ENCODE results near the gene SLC26A1.

The SLC26A1 gene

DNA sequence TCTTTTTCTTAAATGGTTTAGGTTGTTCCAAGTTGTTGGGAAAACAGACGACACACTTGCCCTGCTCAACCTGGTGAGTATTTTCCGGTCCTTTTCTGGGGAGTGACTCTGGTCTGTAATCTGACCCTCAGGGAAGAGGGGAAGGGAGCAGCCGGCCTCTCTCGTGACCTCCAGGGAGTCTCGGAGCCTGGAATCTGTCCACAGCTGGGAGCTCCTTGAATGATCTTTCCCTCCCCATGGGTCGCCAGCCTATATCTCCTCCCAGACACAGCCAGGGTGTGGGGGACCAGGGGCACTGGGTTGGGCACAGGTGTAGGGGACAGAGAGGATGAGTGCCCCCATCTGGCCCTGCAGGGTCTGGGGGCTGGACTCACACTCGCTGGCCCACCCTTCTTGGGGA, 42.0 kb downstream of the SLC26A1 start:
- H3K4ac ChIP-seq (ENCODE audit: low read depth, low read length) = no peak overlapping the region
- H4K12ac ChIP-seq (ENCODE audit: low read depth, low read length) = no peak overlapping the region
- H4K8ac ChIP-seq (ENCODE audit: low read depth, low read length) = no peak overlapping the region
- no peak overlapping the region for H3K9ac ChIP-seq (ENCODE audit: low read length)
- no CpG with 5 or more reads among the region's 7 CpGs for WGBS (ENCODE audit: extremely low coverage, insufficient coverage, insufficient read length)
- peaks cover 3 to 9% of the 10 kb centered on the region in 2 experiments for H3K4me1 ChIP-seq (ENCODE audit: control insufficient read depth in 1 of 2, insufficient read depth in 2 of 2, low read length in 2 of 2)
- peaks cover 0 to 9% of the 10 kb centered on the region in 2 experiments for H3K36me3 ChIP-seq (ENCODE audit: control insufficient read depth in 1 of 2, insufficient read depth in 2 of 2, low read length in 2 of 2)
- H3K4me3 ChIP-seq (ENCODE audit: low read depth, low read length) = no peak overlapping the region
- no peak overlapping the region for H4K91ac ChIP-seq (ENCODE audit: low read depth, low read length)
- no peak overlapping the region for H3K23ac ChIP-seq (ENCODE audit: low read length)
- H3K9me3 ChIP-seq (ENCODE audit: insufficient read depth, low read depth, low read length) = no peaks in the 10 kb centered on the region
- no peak overlapping the region for H3K14ac ChIP-seq (ENCODE audit: low read length)
- no peaks in the 10 kb centered on the region for H3K79me1 ChIP-seq (ENCODE audit: low read length)
- no peak overlapping the region for H3K27ac ChIP-seq (ENCODE audit: low read depth, low read length)
- H2AFZ ChIP-seq (ENCODE audit: insufficient read depth, low read length, poor library complexity) = no peak overlapping the region
- no peak overlapping the region for H2BK5ac ChIP-seq (ENCODE audit: low read depth, low read length, poor library complexity)
- no peak overlapping the region for H2AK5ac ChIP-seq (ENCODE audit: low read length)
- H3K27me3 ChIP-seq (ENCODE audit: insufficient read depth, low read length) = no peaks in the 10 kb centered on the region
- no peak for DNase-seq
- H3K4me2 ChIP-seq (ENCODE audit: low read length) = no peak overlapping the region
- H3K18ac ChIP-seq (ENCODE audit: low read length) = no peak overlapping the region
- no peak overlapping the region for H2BK12ac ChIP-seq (ENCODE audit: low read length)
- no peaks in the 10 kb centered on the region for H3K79me2 ChIP-seq (ENCODE audit: control insufficient read depth, insufficient read depth, low read length, poor library complexity)
- no peak overlapping the region for H2BK120ac ChIP-seq (ENCODE audit: insufficient read depth, low read length, poor library complexity)

DNA sequence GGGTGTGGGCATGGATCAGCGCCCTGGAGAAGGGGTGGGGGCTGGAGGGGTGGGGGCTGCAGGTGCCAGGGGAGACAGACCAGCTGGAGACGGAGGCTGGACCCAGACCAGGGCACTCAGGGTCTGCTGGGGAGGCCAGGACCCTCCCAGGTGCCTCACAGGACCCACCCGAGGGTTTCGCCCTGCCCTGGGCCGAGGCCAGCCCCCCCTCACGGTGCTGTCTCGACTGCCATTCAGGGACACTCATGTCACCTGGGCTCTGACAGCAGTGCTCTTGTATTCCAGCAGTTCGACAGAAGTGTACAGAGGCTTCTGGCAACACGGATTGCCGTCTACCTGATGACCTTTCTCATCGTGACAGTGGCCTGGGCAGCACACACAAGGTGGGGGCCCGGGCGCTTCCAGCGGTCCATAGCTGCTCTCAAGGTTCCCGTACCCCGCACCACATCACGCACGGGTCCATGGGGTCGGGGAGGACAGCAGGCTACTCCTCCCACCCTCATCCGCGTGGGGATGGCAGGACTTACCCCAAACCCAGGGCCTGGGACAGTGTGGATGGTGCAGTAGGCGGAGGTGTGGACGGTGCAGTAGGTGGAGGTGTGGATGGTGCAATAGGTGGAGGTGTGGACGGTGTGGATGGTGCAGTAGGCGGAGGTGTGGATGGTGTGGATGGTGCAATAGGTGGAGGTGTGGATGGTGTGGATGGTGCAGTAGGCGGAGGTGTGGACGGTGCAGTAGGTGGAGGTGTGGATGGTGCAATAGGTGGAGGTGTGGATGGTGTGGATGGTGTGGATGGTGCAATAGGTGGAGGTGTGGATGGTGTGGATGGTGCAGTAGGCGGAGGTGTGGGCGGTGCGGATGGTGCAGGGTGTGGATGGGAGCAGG, 42.8 kb downstream of the SLC26A1 start:
- no CpG with 5 or more reads among the region's 30 CpGs for WGBS (ENCODE audit: extremely low coverage, insufficient coverage, insufficient read length)

DNA sequence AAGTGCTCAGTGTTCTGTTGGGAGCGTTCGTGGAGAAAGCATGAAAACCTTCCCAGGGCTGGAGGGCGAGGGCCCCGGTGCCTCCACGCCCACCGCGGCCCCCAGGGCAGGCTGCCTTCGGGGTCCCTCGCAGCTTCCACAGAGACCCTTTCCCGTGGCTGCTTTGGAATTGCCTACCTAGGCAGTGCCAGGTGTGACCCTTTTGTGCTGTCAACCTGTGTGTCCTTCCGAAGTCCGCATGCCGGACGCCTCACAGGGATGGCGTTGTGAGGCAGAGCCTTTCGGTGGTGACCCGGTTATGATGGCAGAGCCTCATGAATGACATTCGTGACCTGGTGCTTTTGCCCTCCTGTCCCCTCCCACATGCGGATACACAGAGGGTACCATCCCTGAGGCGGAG, 43.5 kb downstream of the SLC26A1 start:
- WGBS (ENCODE audit: extremely low coverage, insufficient coverage, insufficient read length) = no CpG with 5 or more reads among the region's 20 CpGs
- H2BK5ac ChIP-seq (ENCODE audit: low read depth, low read length, poor library complexity) = no peak overlapping the region
- no peak overlapping the region for H2BK120ac ChIP-seq (ENCODE audit: insufficient read depth, low read length, poor library complexity)
- DNase-seq = no peak
- no peak overlapping the region for H2BK12ac ChIP-seq (ENCODE audit: low read length)
- peaks cover 3 to 9% of the 10 kb centered on the region in 2 experiments for H3K4me1 ChIP-seq (ENCODE audit: control insufficient read depth in 1 of 2, insufficient read depth in 2 of 2, low read length in 2 of 2)
- H3K9ac ChIP-seq (ENCODE audit: low read length) = no peak overlapping the region
- H2AK5ac ChIP-seq (ENCODE audit: low read length) = no peak overlapping the region
- no peak overlapping the region for H4K8ac ChIP-seq (ENCODE audit: low read depth, low read length)
- no peak overlapping the region for H4K91ac ChIP-seq (ENCODE audit: low read depth, low read length)
- no peak overlapping the region for H3K27ac ChIP-seq (ENCODE audit: low read depth, low read length)
- peaks cover 0 to 5% of the 10 kb centered on the region in 2 experiments for H3K36me3 ChIP-seq (ENCODE audit: control insufficient read depth in 1 of 2, insufficient read depth in 2 of 2, low read length in 2 of 2)
- no peak overlapping the region for H3K18ac ChIP-seq (ENCODE audit: low read length)
- H4K12ac ChIP-seq (ENCODE audit: low read depth, low read length) = no peak overlapping the region
- H3K4me3 ChIP-seq (ENCODE audit: low read depth, low read length) = no peak overlapping the region
- H3K27me3 ChIP-seq (ENCODE audit: insufficient read depth, low read length) = no peaks in the 10 kb centered on the region
- H3K23ac ChIP-seq (ENCODE audit: low read length) = no peak overlapping the region
- H3K14ac ChIP-seq (ENCODE audit: low read length) = no peak overlapping the region
- no peaks in the 10 kb centered on the region for H3K79me1 ChIP-seq (ENCODE audit: low read length)
- no peak overlapping the region for H3K4me2 ChIP-seq (ENCODE audit: low read length)
- H2AFZ ChIP-seq (ENCODE audit: insufficient read depth, low read length, poor library complexity) = no peak overlapping the region
- no peaks in the 10 kb centered on the region for H3K79me2 ChIP-seq (ENCODE audit: control insufficient read depth, insufficient read depth, low read length, poor library complexity)
- H3K4ac ChIP-seq (ENCODE audit: low read depth, low read length) = no peak overlapping the region
- H3K9me3 ChIP-seq (ENCODE audit: insufficient read depth, low read depth, low read length) = no peaks in the 10 kb centered on the region

More for the DNA sequence above, 42.8 kb downstream of the SLC26A1 start:
- Histone ChIP-seq H4K12ac (ENCODE audit: low read depth, low read length) (no peak overlapping the region), H4K8ac (ENCODE audit: low read depth, low read length) (no peak overlapping the region), H3K79me2 (ENCODE audit: control insufficient read depth, insufficient read depth, low read length, poor library complexity) (no peaks in the 10 kb centered on the region), H3K36me3 (ENCODE audit: control insufficient read depth in 1 of 2, insufficient read depth in 2 of 2, low read length in 2 of 2) (peaks cover 0 to 8% of the 10 kb centered on the region in 2 experiments), H4K91ac (ENCODE audit: low read depth, low read length) (no peak overlapping the region), H3K27me3 (ENCODE audit: insufficient read depth, low read length) (no peaks in the 10 kb centered on the region), H2AFZ (ENCODE audit: insufficient read depth, low read length, poor library complexity) (no peak overlapping the region), H3K23ac (ENCODE audit: low read length) (no peak overlapping the region), H2AK5ac (ENCODE audit: low read length) (no peak overlapping the region), H3K4me1 (ENCODE audit: control insufficient read depth in 1 of 2, insufficient read depth in 2 of 2, low read length in 2 of 2) (peaks cover 3 to 9% of the 10 kb centered on the region in 2 experiments), H3K27ac (ENCODE audit: low read depth, low read length) (no peak overlapping the region), H3K9me3 (ENCODE audit: insufficient read depth, low read depth, low read length) (no peaks in the 10 kb centered on the region), H3K9ac (ENCODE audit: low read length) (no peak overlapping the region), H3K14ac (ENCODE audit: low read length) (no peak overlapping the region), H2BK5ac (ENCODE audit: low read depth, low read length, poor library complexity) (no peak overlapping the region), H3K4ac (ENCODE audit: low read depth, low read length) (no peak overlapping the region), H3K4me3 (ENCODE audit: low read depth, low read length) (no peak overlapping the region), H3K18ac (ENCODE audit: low read length) (no peak overlapping the region), H2BK120ac (ENCODE audit: insufficient read depth, low read length, poor library complexity) (no peak overlapping the region), H2BK12ac (ENCODE audit: low read length) (no peak overlapping the region), H3K4me2 (ENCODE audit: low read length) (no peak overlapping the region), H3K79me1 (ENCODE audit: low read length) (no peaks in the 10 kb centered on the region)
- DNase-seq = no peak

DNA sequence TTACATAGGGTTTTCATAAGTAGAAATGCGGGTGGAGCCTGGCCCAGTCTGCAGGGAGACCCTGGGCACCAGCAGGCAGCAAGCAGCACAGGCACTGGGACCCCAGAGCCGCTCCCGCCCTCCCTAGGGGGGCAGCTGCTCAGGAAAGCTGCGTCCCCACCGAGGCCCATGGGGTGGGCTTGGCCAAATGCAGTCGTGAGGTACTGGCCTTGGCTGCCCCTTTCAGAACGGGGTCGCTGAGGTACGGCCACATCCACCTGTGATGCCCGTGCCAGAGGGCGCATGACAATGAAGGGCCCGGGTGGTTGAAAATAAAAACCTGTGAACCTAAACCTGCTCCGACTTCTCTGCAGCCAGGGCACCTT, 44.3 kb downstream of the SLC26A1 start:
- Histone ChIP-seq H3K79me2 (ENCODE audit: control insufficient read depth, insufficient read depth, low read length, poor library complexity) (no peaks in the 10 kb centered on the region), H3K9me3 (ENCODE audit: insufficient read depth, low read depth, low read length) (no peaks in the 10 kb centered on the region)
- WGBS (ENCODE audit: extremely low coverage, insufficient coverage, insufficient read length) = no CpG with 5 or more reads among the region's 13 CpGs

More for the DNA sequence above, 44.3 kb downstream of the SLC26A1 start:
- H2BK12ac ChIP-seq (ENCODE audit: low read length) = no peak overlapping the region
- H2BK120ac ChIP-seq (ENCODE audit: insufficient read depth, low read length, poor library complexity) = no peak overlapping the region
- H3K4me3 ChIP-seq (ENCODE audit: low read depth, low read length) = no peak overlapping the region
- H3K23ac ChIP-seq (ENCODE audit: low read length) = no peak overlapping the region
- no peak overlapping the region for H3K4me2 ChIP-seq (ENCODE audit: low read length)
- peaks cover 2% of the 10 kb centered on the region for H3K27me3 ChIP-seq (ENCODE audit: insufficient read depth, low read length)
- H4K8ac ChIP-seq (ENCODE audit: low read depth, low read length) = no peak overlapping the region
- H2AK5ac ChIP-seq (ENCODE audit: low read length) = no peak overlapping the region
- no peak for DNase-seq
- H3K4me1 ChIP-seq (ENCODE audit: control insufficient read depth in 1 of 2, insufficient read depth in 2 of 2, low read length in 2 of 2) = peaks cover 3 to 9% of the 10 kb centered on the region in 2 experiments
- no peak overlapping the region for H2AFZ ChIP-seq (ENCODE audit: insufficient read depth, low read length, poor library complexity)
- no peak overlapping the region for H3K4ac ChIP-seq (ENCODE audit: low read depth, low read length)
- no peak overlapping the region for H3K14ac ChIP-seq (ENCODE audit: low read length)
- no peak overlapping the region for H4K12ac ChIP-seq (ENCODE audit: low read depth, low read length)
- no peak overlapping the region for H2BK5ac ChIP-seq (ENCODE audit: low read depth, low read length, poor library complexity)
- H4K91ac ChIP-seq (ENCODE audit: low read depth, low read length) = no peak overlapping the region
- H3K27ac ChIP-seq (ENCODE audit: low read depth, low read length) = no peak overlapping the region
- no peak overlapping the region for H3K18ac ChIP-seq (ENCODE audit: low read length)
- H3K9ac ChIP-seq (ENCODE audit: low read length) = no peak overlapping the region
- H3K79me1 ChIP-seq (ENCODE audit: low read length) = no peaks in the 10 kb centered on the region
- peaks cover 0 to 5% of the 10 kb centered on the region in 2 experiments for H3K36me3 ChIP-seq (ENCODE audit: control insufficient read depth in 1 of 2, insufficient read depth in 2 of 2, low read length in 2 of 2)
